HCT116 (cell line): Measurements from ENCODE around the gene CDC6.

Experiments
- CEBPB ChIP-seq: IDR thresholded peaks from 2 replicates; pipeline ENCODE4 v1.6.1; 2012; ENCODE audit warnings: low read depth
- CTCF ChIP-seq, 3 experiments: fragments of 200-600 bp in 1 of 3; sonication (generic) in 1 of 3; IDR thresholded peaks in 2 of 3; conservative IDR thresholded peaks in 1 of 3; 2 replicates each; pipeline ENCODE4 v1.5.1; 2012 to 2017; ENCODE audit warnings: low read depth in 2 of 3, low read length in 2 of 3, antibody characterized with exemption in 1 of 3, borderline replicate concordance in 1 of 3, control low read depth in 1 of 3, mild to moderate bottlenecking in 1 of 3, mixed read lengths in 1 of 3, mixed run types in 1 of 3, moderate library complexity in 1 of 3; ENCODE audit not compliant: insufficient read depth in 1 of 3
- FOSL1 ChIP-seq: IDR thresholded peaks from 2 replicates; pipeline ENCODE4 v1.6.1; 2012; ENCODE audit warnings: low read depth
- POLR2A ChIP-seq: IDR thresholded peaks from 2 replicates; pipeline ENCODE4 v1.7.0; 2011; ENCODE audit warnings: borderline replicate concordance; ENCODE audit not compliant: insufficient read depth, insufficient read length; ENCODE audit errors: extremely low read depth

GRCh38 chr17:40331743-40332641, 44.3 kb downstream of the CDC6 start:
- TF ChIP-seq POLR2A (no peak), CTCF (IDR thresholded peaks at IDR 0.05 in 2 of 3, conservative IDR thresholded peaks at IDR 0.05 in 1 of 3; ENCODE audit: borderline replicate concordance in 1 of 3, insufficient read depth in 1 of 3, low read depth in 2 of 3, low read length in 2 of 3) (no peak), FOSL1 (no peak), CEBPB (no peak)
